ENCODE results near the gene GRAMD2B. TPM values are rescaled to one million over a fixed set of nuclear protein-coding genes. Genes with fewer than 3 reads are reported as not detected.

GRAMD2B gene
- total RNA-seq, 1 experiment from 2014 or later: 7.2 TPM

- ChIA-PET POLR2A (no interaction called here), CTCF (no interaction called here), RAD21 (ENCODE audit: low non-redundant PET in 1 of 2, low total read pairs in 2 of 2, uncharacterized antibody in 2 of 2, unreplicated experiment in 2 of 2) (no interaction called here)
- H3K27me3 ChIP-seq (ENCODE audit: insufficient read depth, low read length): no peaks in the 10 kb centered on the region
- no peak overlapping the region for H2AFZ ChIP-seq (ENCODE audit: low read depth, low read length, poor library complexity, severe bottlenecking)
- ATAC-seq: no peak
- no peaks in the 10 kb centered on the region for H4K20me1 ChIP-seq (ENCODE audit: insufficient read depth)
- peaks cover 0 to 7% of the 10 kb centered on the region in 2 experiments; a peak in 2 of 4 replicates for H3K4me1 ChIP-seq (ENCODE audit: control insufficient read depth in 1 of 2, insufficient read depth in 2 of 2, low read length in 2 of 2)
- H3K9me2 ChIP-seq (ENCODE audit: insufficient read depth): no peaks in the 10 kb centered on the region
- H3K4me2 ChIP-seq (ENCODE audit: low read length): no peak overlapping the region
- no peak for TF ChIP-seq YY1 (IDR thresholded peaks at IDR 0.05; ENCODE audit: extremely low read depth, insufficient replicate concordance, low read depth, low read length)
- no peak for TF ChIP-seq SRF (IDR thresholded peaks at IDR 0.05; ENCODE audit: low read depth)
- no peak for TF ChIP-seq ZFX (IDR thresholded peaks at IDR 0.05)
- no peak for TF ChIP-seq CTCF (IDR thresholded peaks at IDR 0.05 in 2 of 3, conservative IDR thresholded peaks at IDR 0.05 in 1 of 3; ENCODE audit: borderline replicate concordance in 1 of 3, insufficient read depth in 1 of 3, low read depth in 2 of 3, low read length in 2 of 3)
- no peak for TF ChIP-seq REST (IDR thresholded peaks at IDR 0.05; ENCODE audit: low read depth)
- TF ChIP-seq CEBPB (IDR thresholded peaks at IDR 0.05; ENCODE audit: low read depth): no peak
- TF ChIP-seq MAX (IDR thresholded peaks at IDR 0.05): no peak
- TF ChIP-seq FOSL1 (IDR thresholded peaks at IDR 0.05; ENCODE audit: low read depth): no peak
- no peak for TF ChIP-seq EZH2 (IDR thresholded peaks at IDR 0.05)
- no peak for TF ChIP-seq SP1 (IDR thresholded peaks at IDR 0.05; ENCODE audit: low read depth)
- TF ChIP-seq ZBTB33 (IDR thresholded peaks at IDR 0.05; ENCODE audit: extremely low read depth, insufficient replicate concordance, low read length): no peak
- TF ChIP-seq RAD21 (IDR thresholded peaks at IDR 0.05; ENCODE audit: low read depth): no peak
- H3K9ac ChIP-seq (ENCODE audit: low read length): no peak overlapping the region
- no peak overlapping the region for H3K4me3 ChIP-seq (replicated peaks in 1 of 2; ENCODE audit: low read depth in 1 of 2, low read length in 2 of 2)
- no TSS peak for BruUV-seq (replicated peaks)
- H3K79me2 ChIP-seq (ENCODE audit: insufficient read depth, low read length): no peaks in the 10 kb centered on the region
- intact Hi-C loops (cut with micrococcal nuclease): no loop called here
- DNase-seq (ENCODE audit: low read depth, low spot score): no peak
- H3K36me3 ChIP-seq (ENCODE audit: control insufficient read depth in 1 of 2, insufficient read depth in 2 of 2, low read length in 2 of 2): no peaks in the 10 kb centered on the region
- no peaks in the 10 kb centered on the region for H3K9me3 ChIP-seq (ENCODE audit: control insufficient read depth in 1 of 2, insufficient read depth in 1 of 2, low read depth in 1 of 2, low read length in 2 of 2)
- no peak overlapping the region for H3K27ac ChIP-seq (ENCODE audit: low read depth, low read length)
Observed at GRCh38 chr5:126523818-126524510, 100.8 kb downstream of the GRAMD2B start.
